Measurements from ENCODE around the gene LUZP4.
"Not testable (repeated sequence)": the region's sequence is repeated elsewhere in the genome, so short reads cannot be mapped to it uniquely, and the experiment has no call there.

The LUZP4 gene

GRCh38 chrX:115345615-115346014 lies 56.1 kb downstream of the LUZP4 start:
- no peak for TF ChIP-seq CTCF (conservative IDR thresholded peaks at IDR 0.05; ENCODE audit: low read depth, low read length)
- no peak overlapping the region for H3K4me3 ChIP-seq (ENCODE audit: low read depth, low read length)
- DNase-seq (ENCODE audit: low read depth), result peak; percentile 50

- not testable (repeated sequence) for H3K4me3 ChIP-seq (ENCODE audit: low read depth, low read length); DNase-seq (ENCODE audit: low read depth)
Measured at GRCh38 chrX:115346738-115347137, 57.2 kb downstream of the LUZP4 start.

GRCh38 chrX:115348446-115349225 lies 59.1 kb downstream of the LUZP4 start:
- DNase-seq (ENCODE audit: low read depth), result no peak
- TF ChIP-seq CTCF (conservative IDR thresholded peaks at IDR 0.05; ENCODE audit: low read depth, low read length), result no peak
- H3K4me3 ChIP-seq (ENCODE audit: low read depth, low read length), result no peak overlapping the region

GRCh38 chrX:115350711-115351381 lies 61.3 kb downstream of the LUZP4 start:
- TF ChIP-seq CTCF (conservative IDR thresholded peaks at IDR 0.05; ENCODE audit: low read depth, low read length), result no peak
- DNase-seq (ENCODE audit: low read depth), result no peak
- H3K4me3 ChIP-seq (ENCODE audit: low read depth, low read length), result no peak overlapping the region

- H3K4me3 ChIP-seq (ENCODE audit: low read depth, low read length), result no peak overlapping the region
- no peak for DNase-seq (ENCODE audit: low read depth)
- no peak for TF ChIP-seq CTCF (conservative IDR thresholded peaks at IDR 0.05; ENCODE audit: low read depth, low read length)
Measured at GRCh38 chrX:115356369-115356768, 66.9 kb downstream of the LUZP4 start.

Measured in choroid plexus epithelial cell (primary cell).